ENCODE results near the gene FBLN1.
"Not testable (repeated sequence)": the region's sequence is repeated elsewhere in the genome, so short reads cannot be mapped to it uniquely, and the experiment has no call there.

Gene FBLN1

DNA sequence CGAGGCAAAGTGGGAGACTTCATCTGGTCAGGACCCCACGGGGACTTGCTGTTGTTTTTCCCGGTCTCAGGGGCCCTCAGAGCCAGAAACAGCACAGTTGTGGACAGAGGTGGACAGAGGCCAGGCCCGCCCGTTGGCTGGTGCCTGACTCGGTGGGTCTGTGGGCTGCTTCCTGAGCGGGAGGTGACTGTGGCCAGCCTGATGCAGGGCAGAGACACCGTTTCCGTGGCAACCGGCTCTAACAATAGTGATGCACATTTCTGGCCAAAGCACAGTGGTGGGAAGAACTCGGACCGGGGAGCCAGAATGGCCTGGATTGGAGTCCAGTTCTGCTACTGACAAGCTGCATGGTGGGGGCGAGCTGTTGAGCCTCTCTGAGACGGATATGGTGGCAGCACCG, 110.3 kb downstream of the FBLN1 start:
- DNase-seq (ENCODE audit: low read depth in 2 of 2), result no peak

DNA sequence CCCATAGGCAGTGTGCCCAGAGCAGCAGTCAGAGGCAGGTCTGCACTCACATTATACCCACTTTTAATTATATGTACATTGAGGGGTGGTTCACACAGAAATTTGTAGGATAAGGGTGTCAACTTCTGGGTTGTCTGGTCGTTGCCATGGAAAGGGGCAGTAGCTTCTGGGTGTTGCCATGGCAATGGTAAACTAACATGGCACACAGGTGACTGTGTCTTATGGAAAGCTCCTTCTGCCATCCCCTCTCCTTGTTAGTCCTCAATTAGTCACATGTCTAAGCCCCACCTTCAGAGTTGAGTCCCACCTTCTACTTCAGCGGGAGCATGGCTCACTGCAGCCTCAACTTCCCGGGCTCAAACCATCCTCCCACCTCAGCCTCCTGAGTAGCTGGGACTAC, 112.7 kb downstream of the FBLN1 start:
- no peak for DNase-seq (ENCODE audit: low read depth in 2 of 2)

DNA sequence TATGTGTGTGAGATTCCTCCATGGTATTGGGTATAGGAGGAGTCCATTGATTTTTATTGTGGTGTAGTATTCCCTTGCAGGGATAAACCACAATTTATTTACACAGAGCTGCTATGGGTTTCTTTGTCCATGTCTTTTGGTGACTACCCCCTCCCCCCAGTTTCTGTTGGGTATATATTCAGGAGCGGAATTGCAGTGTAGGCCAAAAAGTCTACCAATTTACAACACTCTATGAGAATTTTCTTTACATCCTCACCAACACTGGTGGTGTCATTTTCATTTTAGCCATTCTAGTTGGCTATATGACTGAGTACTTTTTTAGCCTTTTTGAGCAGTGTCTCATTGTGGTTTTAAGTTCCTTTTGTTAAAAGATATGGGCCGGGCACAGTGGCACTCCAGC, 113.7 kb downstream of the FBLN1 start:
- no peak for DNase-seq (ENCODE audit: low read depth in 2 of 2)

DNA sequence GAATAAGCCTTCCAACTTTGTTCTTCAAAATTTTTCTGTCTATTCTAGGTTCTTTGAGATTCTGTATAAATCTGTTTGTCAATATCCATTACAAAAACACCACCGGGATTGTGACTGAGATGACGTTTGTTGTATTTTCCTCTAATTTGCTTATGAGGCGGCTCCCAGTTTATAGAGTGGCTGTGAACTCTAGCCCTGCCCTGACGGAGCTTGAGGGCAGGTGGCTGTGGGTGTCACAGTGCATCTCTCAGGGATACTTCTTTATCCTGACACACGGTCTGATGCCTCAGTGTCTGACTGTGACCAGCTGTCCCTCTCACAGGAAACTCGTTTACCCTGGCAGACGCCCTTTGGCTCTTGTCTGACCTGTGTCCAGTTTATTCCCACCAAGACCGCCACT, 115.3 kb downstream of the FBLN1 start:
- DNase-seq (ENCODE audit: low read depth in 2 of 2), result no peak

DNA sequence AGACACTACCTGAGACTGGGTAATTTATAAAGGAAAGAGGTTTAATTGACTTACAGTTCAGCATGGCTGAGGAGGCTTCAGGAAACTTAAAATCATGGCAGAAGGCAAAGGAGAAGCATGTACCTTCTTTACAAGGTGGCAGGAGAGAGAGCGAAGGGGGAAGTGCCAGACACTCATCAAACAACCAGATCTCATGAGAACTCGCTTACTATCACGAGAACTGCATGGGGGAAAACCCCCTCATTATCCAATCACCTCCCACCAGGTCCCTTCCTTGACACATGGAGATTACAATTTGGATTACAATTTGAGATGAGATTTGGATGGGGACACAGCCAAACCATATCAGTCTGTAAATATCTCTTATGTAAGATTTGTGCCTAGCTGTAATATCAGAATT, 118.0 kb downstream of the FBLN1 start:
- no peak for DNase-seq (ENCODE audit: low read depth in 2 of 2)

DNA sequence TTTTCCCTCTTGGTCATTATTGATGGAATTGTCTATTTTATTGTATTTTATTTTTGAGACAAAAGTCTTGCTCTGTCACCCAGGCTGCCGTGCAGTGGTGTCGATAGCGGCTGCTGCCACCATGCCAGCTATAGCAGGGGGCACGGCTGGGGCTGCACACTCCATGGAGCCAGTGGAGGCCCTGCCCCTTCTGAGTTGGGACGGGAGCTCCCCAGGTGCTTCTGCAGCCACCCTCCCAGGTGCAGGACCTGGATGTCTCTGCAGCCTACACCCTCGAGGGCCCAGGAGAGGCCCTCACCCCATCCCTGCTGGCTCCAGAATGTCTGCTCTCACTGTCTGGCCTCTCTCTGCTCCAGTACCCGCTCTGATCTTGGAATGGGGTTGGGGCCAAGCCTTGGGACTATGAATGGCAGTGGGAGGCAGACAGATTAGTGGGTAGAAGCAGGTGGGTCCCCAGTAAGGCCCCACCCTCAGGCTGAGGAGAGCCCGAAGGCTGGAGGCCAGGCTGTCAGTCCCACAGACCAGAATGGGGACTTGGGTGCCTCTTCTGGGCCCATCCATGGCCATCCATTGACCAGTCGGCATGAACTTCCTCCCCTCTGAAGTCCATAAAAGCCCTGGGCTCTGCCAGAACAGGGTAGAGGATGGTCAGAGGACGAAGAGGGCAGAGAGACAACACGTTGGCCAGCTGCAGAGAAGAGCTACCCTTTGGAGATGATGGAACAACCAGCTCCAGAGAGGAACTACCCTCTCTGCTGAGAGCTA, 119.3 kb downstream of the FBLN1 start:
- DNase-seq (ENCODE audit: low read depth in 2 of 2), result no peak

DNA sequence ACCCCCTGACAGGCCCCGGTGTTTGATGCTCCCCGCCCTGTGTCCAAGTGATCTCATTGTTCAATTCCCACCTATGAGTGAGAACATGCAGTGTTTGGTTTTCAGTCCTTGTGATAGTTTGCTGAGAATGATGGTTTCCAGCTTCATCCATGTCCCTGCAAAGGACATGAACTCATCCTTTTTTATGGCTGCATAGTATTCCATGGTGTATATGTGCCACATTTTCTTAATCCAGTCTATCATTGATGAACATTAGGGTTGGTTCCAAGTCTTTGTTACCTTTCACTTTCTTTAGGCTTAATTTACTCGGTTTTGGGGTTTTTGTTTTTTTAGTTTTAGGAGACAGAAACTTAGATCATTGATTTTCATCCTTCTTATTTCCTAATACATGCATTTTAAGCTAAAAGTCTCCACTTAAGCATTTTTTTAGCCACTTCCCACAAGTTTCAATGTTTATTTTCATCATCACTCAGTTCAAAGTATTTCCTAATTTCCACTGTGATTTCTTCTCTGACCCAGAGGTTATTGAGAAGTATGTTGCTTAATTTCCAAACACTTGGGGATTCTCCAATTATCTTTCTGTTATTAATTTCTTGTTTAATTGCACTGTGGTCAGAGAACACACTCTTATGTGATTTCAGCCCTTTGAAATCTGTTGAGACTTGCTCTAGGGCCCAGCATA, 120.9 kb downstream of the FBLN1 start:
- DNase-seq (ENCODE audit: low read depth in 2 of 2), result not testable (repeated sequence)

DNA sequence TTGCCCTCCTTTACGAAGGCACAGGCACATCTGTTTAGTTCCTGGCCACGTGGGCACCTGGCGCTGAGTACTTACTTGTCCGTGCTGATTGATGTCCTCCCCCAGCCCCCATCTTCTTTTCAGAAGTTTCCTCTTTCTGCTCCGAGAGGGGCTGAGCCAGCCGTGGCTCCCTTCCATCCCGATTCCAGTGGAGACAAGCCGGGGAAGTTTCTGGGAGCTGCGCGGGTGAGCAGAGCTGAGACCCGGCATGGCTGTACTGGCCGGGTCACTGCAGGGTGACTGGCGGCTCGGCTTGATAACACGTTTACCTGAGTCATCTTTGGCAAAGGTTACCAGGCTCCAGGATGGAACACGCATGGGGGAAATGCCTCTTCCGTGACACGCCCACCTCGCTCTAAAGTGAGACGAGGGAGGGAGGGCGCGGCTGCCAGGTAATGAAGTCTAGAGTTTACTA, 123.5 kb downstream of the FBLN1 start:
- DNase-seq (ENCODE audit: low read depth in 2 of 2), result no peak

DNA sequence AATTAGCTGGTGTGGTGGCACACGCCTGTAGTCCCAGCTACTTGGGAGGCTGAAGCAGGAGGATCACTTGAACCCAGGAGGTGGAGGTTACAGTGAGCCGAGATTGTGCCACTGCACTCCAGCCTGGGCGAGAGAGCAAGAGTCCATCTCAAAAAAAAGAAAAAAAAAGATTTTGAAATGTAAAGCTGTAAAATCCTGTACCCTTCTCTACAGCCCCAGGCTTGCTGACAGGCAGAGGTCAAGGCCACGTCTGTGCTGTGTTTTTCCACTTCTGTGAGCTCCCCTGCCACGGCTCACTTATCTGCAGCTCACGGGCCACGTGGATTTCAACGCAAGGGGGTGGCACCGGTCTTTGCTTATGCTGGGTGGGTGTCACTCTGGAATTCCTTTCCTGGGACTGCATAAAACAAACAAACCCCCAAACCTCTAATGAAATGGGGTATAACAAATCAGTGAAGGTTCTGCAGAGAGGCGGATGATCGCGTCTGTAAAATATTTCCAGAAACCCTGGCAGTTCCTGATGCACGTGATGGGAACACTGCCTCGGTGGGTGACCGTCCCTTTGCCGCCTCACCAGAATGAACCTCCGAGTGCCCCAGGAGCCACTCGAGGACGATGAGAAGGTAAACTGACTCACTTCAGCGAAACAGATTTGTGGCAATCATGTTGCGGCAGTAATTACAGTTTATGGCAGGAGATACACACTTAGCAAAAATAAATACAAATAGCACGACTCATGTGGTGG, 125.0 kb downstream of the FBLN1 start:
- DNase-seq (ENCODE audit: low read depth in 2 of 2), result no peak

DNA sequence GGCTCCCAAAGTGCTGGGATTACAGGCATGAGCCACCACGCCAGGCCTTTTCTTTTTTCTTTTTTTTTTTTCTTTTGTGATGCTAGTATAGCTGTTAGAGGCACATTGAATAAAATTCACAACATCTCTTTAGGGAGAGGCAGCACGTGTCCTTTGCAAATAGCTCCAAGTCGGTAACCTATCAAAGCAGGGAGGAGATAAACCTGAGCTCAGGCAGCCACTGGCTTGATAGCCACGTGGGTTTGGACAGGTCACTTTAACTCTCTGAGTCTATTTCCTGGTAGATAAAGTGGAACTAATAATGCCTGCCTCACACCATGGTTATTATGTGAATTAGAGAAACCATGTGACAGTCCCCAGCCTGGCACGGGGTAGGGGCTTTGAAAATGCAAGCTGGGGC, 125.8 kb downstream of the FBLN1 start:
- DNase-seq (ENCODE audit: low read depth in 2 of 2), result no peak

DNA sequence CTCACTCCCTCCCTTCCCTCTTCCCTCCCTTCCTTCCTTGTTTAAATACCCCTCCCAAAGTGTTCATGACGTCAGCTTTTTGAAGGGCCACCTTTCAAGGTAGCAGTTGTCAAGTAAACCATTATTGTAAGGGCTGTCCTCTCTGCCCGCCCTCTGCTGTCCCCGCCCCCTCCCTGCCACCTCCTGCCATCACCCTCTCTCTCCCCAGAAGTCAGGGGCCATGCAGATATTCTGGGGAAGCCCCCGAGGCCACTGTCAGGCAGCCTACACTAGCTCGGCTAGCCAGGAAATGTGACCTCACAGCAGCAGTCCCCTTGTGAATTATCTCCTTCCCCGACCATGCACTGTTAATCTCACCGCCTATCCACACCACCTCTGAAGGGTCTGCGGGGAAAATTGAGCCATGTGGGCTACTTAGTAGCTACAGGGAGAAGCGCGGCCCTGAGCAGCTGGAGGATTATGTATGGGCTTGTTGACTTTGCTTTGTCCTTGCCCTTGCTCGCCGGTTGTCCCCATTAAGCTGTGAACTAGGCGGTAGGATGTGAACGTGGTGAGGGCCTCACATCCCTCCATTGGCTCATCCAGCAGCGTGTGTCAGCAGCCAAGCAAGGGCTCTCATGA, 126.9 kb downstream of the FBLN1 start:
- DNase-seq (ENCODE audit: low read depth in 2 of 2), result no peak

DNA sequence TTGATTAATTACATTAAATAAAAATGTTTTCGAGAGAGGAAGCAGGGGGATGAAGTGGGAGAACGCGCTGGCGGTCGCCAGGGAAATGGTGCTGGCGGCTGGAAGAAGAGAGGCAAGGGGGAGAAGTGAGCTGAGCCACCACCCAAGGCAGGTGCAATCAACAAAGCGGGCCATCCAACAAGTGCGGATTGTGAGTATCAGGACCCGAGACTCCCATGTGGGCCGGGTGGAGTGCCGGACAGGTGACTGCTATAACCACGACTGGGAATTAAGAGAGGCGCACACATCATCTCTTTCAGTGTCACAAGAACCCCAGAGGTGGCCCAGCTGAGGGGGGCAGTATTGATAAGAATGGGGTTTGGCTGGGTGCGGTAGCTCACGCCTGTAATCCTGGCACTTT, 127.8 kb downstream of the FBLN1 start:
- no peak for DNase-seq (ENCODE audit: low read depth in 2 of 2)

DNA sequence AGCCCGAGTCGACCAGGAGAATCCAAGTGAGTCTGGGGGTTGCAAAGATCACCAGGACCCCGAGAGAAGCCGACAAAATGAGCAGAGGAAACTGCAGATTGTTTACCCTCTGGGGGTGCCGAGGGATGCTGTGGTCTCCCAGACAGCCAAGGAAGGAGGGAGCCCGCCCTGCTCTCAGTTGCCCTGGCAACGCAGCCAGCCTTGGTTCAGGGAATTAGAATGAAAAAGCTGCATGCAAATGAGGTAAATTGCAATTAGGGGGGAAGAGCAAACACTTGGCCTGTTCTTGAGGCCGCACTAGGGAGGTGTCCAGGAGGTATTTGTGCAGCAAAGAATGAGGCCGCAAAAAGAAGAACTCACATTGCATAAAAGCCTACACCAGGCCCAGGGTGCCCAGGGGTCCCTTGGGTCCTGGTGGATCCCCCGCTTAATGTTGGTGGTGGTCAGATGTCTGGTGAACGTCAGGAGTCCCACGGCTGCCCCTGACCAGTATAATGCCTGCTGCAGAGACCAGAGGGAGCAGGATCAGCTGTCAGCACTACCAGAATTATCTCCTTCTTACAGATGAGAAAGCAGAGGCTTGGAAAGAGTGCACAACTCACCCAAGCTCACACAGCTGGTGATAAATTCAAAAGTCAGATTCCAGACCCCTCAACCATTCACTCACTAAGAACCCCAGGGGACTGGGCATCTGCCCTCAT, 128.6 kb downstream of the FBLN1 start:
- DNase-seq (ENCODE audit: low read depth in 2 of 2), result no peak

DNA sequence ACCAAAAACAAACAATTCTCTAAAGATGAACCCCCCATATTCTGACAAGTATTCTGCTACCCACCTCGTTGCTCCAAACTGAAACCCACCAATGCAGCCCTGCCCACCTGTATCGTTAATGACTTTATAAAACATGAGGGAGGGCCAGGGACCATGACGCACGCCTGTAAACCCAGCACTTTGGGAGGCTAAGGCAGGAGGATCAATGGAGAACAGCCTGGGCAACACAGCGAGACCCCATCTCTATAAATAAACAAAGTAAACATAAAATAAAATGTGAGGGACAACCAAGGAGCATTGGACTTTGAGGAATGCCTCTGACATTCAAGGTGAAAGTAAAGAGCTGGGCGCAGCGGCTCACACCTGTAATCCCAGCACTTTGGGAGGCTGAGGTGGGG, 129.2 kb downstream of the FBLN1 start:
- DNase-seq (ENCODE audit: low read depth in 2 of 2), result no peak

DNA sequence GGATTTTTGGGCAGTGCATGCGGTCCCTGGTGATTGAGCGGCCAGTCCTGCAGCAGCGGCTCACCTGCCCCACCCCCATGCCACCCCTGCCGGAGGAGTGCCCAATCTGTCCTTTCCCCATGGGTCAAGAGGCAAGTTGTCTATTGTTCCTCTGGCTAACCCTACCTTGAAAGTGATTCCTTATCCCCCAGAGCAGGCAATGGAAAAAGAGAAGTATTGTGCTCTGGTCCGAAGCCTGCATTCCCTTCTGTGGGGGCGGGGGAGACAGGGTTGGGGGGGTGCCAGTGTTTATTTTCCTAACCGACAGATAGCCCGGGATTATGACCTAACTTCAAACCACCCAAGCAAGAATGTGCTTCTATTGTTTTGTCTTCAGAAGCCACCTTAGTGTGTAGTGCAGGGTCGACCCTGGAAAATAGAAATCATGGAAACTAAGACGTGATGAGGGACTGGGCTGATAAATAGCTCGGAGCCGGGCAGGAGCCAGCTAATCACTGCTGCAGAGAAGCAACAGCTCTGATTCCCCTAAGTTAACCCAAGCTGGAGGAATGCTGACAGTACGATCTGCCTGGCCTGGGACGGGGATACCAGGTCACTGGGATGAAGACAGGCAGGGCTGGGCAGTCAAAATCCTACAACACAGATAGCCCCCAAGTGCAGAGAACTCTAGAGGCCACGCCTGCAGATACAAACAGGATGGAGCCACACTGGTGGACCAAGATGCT, 130.3 kb downstream of the FBLN1 start:
- no peak for DNase-seq (ENCODE audit: low read depth in 2 of 2)

DNA sequence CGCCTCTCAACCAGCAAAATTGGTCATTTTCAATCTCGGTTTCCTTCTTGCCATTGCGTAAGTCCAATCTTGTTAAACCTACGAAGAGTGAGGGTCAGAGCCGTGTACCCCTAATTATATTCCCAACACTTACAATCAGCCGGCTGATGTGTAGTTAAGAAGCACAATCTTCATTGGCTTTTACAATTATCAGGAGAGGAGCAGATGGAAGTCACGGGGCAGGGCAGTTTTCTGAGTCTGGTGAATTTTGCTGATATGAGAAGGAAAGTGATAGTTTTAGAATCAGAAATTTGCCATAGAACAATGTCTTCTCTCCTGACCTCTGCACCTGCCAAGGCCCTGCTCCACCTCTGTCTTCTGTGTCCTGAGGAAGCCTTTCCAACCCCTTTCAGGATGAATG, 134.0 kb downstream of the FBLN1 start:
- DNase-seq (ENCODE audit: low read depth in 2 of 2), result no peak

DNA sequence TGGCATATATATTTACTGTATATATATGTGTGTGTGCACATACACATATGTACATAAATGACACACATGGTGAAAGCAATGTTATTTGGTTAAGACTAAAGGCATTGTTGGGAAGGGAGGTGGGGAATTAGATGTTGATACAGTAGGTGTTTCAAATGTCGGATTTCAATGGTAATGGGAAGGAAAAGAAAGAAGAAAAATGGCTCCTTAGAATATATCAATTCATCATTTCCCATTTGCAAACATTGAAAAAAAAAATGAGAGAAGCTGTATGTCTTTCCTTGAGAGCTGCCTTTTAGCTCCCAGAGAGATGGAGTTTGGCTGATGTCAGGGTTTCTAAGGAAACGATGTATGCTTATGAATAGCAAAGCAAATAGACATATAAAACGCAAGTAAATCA, 135.5 kb downstream of the FBLN1 start:
- no peak for DNase-seq (ENCODE audit: low read depth in 2 of 2)

DNA sequence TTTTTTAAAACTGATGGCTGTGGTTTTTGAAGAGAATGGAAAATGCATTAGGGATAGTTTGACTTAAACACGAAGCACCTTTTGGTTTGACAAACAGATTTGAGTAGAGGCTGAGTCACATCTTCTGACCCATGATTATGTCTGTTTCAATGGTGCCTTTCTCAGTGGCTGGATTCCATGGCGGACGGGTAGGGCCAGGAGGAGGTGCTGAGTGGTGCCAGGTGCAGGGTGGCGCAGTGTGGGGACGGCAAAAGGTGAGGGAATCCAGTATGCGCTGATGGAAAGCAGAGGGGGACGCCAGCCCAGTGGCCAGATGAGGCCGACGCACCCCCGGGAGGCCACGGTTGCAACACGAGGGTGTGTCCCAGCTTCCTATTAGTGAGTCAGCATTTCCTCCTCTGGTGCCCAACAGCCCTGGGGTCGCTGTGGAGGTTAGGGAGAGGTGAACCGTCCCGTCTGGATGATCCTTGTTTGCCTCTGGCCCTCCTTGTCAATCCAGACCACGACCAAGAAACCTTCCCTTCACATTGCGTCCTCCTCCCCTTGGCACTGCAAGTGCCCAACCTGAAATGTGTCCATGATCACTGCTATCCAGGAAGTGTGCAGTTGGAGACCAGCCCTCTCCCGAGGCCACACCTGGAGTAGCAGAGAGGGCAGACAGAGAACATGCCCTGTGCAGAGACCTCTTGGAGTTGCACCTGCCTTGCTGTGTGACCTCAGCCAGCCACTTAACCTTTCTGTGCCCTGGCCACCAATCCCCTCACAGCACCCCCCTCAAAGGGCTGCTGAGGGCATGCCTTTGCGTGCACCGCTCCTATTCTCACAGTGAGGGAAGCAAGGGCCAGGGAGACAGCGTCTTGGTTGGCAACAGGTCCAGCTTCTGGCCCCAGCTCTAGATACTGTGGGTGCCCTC, 136.4 kb downstream of the FBLN1 start:
- no peak for DNase-seq (ENCODE audit: low read depth in 2 of 2)

DNA sequence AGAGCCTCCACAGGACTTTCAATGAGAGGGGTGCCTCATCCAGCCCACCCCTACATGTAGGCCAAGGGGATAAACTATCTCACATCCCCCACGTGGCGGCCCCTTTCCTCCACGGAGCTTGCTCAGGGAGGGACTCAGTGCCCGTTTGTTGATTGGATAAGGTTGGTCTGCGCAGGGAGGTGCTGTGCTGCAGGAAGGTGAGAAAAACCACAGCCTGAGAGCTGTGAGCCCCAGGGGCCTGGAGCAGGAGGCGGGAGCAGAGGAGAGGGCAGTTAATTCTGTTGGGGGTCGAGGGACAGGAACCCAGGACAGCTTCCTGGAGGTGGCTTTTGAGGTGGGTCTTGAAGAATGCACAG, 137.0 kb downstream of the FBLN1 start:
- no peak for DNase-seq (ENCODE audit: low read depth in 2 of 2)

DNA sequence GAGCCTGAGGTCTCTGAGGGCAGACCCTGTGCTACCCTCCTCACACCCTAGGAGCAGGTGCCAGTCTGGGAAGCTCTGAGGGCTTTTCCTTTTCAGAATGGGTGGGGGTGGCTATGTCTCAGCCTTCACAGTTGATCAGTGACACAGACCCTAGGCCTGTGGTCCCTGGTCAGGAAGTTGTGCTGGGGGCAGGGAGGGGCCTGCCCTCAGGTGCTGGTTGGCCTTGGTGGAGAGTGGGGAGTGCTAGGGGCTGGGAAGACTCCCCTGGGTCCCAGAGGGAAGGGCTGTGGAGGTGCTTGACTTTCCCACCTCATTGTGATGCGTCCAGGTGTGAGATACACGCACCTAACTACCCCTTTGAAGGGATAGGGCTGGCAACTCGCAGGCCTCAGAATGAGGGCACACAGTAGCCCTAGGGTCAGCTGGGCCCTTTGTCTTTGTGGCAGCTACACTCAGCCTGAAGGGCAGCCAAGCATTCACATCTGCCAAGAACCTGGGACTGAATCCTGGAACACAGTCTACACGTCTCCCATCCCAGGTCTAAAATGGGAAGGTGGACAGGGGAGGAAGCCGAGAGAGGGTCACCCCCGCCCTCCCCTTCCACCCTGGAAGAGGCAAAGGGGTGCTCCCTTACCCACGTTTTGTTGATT, 137.7 kb downstream of the FBLN1 start:
- no peak for DNase-seq (ENCODE audit: low read depth in 2 of 2)
